T-helper 1 cell (primary cell): ENCODE measurements around the gene LOC128125822.
A peak's percentile ranks its signal among the peaks of the same experiment; 100 is the strongest.
"Not testable (repeated sequence)": the region's sequence is repeated elsewhere in the genome, so short reads cannot be mapped to it uniquely, and the experiment has no call there.

Experiments used
- DNase-seq, 5 donors: peaks; one replicate each; pipeline ENCODE4 v3.0.0-alpha.2; 2012 to 2020

Gene LOC128125822

DNA sequence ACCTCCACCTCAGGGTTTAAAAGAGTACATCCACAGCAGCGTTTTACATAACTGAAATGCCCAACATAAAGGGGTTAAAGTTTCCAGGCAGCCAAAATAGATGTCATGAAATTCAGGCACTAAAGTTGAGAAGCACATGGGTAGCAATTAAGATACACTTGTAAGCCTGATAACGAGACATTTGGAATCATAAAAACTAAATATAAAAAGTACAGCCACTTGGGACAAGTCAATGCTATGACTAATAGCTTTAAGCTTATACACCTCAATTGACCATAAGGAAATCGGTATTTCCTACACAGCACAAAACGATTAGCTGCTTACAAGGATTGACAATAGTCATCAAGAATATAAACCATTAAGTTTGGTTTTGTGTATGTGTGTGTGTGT, 11.8 kb downstream of the LOC128125822 start:
- DNase-seq: no peak

DNA sequence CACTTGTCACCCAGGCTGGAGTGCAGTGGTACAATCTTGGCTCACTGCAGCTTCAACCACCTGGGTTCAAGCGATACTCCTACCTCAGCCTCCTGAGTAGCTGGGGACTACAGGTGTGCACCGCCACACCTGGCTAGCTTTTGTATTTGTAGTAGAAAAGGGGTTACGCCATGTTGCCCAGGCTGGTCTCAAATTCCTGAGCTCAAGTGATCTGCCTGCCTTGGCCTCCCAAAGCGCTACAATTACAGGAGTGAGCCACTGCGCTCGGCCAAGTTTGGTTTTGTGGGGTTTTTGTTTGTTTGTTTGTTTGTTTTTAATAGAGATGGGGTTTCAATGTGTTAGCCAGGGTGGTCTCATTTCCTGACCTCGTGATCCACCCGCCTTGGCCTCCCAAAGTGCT, 12.3 kb downstream of the LOC128125822 start:
- no peak for DNase-seq

DNA sequence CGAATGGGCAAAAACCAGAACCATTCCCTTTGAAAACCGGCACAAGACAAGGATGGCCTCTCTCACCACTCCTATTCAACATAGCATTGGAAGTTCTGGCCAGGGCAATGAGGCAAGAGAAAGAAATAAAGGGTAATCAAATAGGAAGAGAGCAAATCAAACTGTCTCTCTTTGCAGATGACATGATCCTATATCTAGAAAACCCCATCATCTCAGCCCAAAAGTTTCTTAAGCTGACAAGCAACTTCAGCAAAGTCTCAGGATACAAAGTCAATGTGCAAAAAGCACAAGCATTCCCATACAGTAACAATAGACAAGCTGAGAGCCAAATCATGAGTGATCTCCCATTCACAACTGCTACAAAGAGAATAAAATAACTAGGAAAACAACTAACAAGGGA, 13.4 kb downstream of the LOC128125822 start:
- DNase-seq: not testable (repeated sequence)

DNA sequence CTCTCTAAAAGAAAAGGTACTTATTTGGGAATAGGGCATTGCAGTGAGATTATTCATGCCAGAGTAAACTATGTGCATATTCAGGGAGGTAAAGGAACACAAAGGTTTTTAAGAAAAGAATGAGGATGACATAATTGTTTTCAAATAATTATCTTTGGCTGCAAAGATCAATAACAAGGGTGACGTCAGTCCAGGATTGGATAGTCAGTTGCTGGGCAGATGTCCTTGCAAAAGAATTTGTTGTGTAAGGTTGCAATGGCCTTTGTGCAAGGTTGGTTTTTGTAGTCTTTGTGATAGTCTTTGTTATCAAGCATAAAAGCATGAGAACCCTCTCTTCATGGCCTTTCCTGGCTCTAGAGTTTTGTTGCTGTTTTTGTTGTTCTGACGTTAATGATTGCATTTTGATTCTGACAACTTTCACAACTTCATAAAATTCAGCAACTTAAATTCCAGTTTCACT, 17.7 kb downstream of the LOC128125822 start:
- no peak for DNase-seq

DNA sequence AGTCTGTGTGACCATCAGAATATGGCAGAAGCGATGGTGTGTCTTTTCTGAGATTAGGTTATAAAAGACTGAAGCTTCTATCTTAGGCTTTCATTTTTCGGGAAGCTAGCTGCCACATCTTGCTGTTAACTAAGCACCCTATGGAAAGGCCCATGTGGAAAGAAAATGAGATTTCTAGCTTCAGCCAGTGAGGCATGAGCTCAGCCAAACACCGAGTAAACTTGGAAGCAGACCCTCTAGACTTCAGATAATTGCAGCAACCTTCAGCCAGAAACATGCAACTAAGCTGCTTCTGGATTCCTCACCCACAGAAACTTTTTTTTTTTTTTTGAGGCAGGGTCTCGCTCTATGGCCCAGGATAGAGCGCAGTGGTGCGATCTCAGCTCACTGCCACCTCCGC, 20.6 kb downstream of the LOC128125822 start:
- no peak for DNase-seq

DNA sequence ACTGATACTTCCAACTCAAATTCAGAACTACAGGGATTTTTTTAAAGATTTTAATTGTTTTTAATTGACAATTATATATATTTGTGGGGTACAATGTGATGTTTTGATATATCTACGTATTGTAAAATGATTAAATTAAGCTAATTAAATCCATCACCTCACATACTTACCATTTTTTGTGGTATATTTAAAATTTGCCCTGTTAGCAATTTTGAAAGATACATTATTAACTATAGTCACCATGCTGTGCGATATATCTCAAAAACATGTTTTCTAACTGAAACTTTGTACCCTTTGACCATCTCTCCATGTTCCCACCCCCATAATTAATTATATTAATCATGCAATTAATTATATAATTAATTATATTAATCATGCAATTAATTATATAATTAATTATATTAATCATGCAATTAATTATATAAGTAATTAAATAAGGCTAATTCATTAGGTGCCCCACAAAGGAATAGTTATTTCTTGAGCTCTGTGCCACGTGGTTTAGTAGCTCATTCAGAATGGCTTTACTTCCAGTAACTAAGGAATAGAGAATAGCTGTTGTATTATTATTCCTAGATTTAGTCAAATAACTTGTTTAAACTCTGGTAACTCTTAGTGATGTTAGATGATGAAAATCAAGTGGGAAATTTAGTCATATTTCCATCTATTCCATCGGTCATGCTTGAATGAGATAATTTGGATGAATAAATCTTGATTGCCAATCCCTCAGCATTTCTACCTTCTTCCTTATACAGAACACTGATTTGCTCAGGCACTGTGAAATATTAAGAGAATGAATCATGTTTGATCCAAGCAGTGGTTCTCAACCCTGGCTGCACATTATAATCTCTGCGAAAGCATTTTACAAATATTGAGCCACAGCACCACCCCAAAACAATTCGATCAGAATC, 25.1 kb downstream of the LOC128125822 start:
- no peak for DNase-seq

DNA sequence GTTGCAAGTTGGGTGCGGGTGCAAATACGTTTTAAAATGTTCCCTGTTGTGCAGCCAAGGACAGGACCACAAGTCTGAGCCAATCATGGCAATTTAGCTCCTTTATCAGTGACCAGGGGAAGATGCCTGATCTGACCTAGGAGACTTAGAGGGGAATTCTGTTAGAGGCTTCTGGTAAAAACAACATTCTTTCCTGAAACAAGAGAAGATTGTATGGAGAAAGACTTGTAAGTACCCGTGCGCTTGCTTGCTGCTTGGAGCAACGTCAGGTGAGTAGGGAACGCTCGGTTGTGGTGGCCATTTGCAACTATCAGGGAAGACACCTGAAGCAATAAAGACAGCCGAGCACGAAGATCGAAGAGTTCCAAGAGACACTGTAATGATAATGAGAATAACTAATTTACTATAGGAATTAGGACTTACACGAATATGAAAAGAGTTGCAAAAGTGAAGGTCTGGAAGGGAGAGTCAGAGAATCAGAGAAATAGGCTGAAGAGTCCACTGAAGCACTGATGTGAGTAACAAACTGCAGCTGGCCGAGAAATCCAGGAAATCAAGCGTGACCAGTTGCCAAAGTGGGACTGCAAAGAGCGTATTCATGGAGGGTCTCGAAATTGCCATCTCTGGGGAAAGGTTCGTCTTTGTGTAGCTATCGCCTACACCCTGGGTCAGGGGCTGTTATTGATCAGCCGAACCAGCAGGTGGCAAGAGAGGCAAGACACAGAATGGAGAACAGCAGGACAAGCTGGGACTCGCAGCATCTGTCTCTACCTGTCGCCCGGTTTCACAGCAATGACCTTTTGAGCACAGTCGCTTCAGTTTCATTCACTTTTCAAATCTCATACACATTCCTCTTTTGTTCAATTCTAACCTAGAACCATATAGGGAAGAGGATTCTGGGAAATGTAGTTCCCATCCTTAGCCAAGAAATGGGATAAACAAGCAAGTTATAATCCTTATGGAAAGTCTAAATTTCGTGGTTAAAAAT, 26.1 kb downstream of the LOC128125822 start:
- peak; percentile 40 to 78 (median 57) for DNase-seq

DNA sequence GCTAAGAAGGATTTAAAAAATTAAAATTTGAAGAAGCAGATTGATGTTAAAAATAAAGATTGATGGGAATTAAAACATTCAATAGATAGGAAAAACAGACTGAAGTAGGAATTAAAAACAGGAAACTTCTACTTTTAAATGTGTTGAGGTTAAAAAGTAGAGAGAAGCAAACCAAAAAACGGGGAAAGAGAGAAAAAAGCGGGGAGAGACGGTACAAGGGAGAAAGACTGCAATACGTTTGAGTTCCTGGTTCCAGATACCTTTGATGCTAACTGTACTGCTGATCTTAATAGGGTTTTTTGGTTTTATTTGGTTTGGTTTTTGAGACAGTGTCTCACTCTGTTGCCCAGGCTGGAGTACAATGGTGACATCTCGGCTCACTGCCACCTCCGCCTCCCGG, 27.0 kb downstream of the LOC128125822 start:
- DNase-seq: no peak

DNA sequence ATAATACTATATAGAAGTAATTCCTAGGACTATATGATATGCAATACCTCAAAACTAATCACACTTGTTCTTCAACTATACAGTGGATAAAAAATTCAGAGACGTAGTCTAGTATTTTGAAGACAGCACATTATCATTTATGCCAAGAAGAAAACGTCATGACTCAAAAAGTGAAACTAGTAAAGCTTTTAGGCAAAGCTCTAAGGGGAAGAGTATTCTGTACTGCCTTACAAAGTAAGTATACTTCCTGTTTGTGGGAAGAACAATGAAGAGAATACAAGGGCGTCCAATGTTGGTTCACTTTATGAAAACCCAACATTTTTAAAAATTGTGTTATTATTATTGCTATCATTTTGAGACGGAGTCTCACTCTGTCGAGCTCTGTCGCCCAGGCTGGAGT, 27.9 kb downstream of the LOC128125822 start:
- DNase-seq: no peak

DNA sequence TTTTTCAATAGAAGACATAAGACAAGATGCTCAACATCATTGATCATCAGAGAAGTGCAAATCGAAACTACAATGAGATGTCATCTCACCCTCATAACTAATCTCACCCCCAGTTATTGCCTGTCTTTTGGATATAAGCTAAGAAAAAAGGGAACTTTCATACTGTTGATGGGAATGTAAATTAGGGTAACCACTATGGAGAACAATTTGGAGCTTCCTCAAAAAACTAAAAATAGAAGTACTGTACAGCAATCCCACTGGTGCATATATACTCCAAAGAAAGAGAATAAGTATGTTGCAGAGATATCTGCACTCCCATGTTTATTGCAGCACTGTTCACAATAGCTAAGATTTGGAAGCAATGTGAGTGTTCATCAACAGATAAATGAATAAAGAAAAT, 37.0 kb downstream of the LOC128125822 start:
- DNase-seq: no peak

DNA sequence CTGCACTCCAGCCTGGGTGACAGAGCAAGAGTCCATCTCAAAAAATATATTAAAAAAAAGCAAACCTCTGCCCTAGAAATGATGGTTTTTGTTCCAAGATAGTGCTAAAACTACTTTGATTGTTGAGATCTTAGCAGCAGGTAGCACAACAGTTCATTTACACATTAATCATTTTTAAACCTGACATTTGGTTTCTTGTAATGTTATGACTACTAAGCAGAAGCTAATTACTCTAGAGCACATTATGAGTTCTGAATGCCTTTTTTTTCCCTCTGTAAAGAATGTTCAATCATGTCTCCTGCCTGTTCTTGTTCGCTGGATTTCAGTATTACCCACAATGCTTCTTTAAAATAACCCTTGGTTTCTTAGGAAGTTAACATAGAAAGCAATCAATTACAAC, 38.7 kb downstream of the LOC128125822 start:
- DNase-seq: no peak

DNA sequence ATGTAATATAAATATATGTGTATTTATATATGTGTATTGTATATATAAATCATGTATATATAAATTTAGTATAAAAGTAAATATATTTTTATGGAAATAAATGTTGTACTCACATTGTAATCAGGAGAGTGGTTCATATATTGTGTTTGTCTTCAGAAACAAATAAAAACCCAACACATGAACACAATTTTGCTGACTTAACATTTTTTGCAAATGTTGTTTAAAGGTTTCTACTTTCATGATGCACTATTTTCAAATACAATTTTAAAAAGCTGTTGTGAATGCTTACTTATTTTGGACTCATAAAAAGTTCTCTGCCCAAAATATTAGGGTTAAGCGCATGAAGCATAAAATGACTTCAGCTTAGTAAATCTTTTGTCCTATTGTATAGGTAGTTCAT, 39.3 kb downstream of the LOC128125822 start:
- DNase-seq: no peak

DNA sequence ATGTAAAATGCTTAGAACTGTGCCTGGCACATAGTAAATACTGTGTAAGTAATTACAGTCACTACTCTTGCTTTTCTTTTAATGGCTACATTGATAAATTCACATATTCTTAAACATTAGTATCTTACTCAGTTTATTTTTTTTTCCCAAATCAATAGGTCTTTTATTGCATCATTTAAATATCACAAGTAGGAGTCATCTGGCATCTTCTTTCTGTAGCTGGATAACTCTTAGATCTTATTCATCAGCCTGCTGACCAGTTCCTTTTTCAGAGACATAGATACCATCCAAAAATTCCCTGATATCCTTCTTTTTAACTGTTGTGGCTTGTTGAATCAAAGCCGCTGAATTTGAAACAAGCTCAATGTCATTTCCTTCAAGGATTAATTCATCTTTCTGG, 43.3 kb downstream of the LOC128125822 start:
- no peak for DNase-seq
